GM12892 (cell line): ENCODE measurements around the gene PRKAG2.

Source experiments
- DNase-seq: peaks from one replicate; pipeline ENCODE4 v3.0.0; 2011; ENCODE audit not compliant: insufficient read length
- FAIRE-seq: peaks from 2 replicates; lab custom pipeline; 2011; peaks lifted over from hg19 to GRCh38; lab: Jason Lieb, UNC
- POLR2A ChIP-seq: IDR thresholded peaks from 2 replicates; pipeline ENCODE4 v1.6.1; 2011; ENCODE audit warnings: low read depth, low read length, control low read depth
- POLR2AphosphoS5 ChIP-seq: IDR thresholded peaks from 2 replicates; pipeline ENCODE4 v1.6.1; 2011; ENCODE audit warnings: low read depth, low read length, control low read depth
- TAF1 ChIP-seq: IDR thresholded peaks from 2 replicates; pipeline ENCODE4 v1.6.1; 2011; ENCODE audit warnings: low read depth, mild to moderate bottlenecking, control low read depth, low read length, borderline replicate concordance

The PRKAG2 gene

DNA sequence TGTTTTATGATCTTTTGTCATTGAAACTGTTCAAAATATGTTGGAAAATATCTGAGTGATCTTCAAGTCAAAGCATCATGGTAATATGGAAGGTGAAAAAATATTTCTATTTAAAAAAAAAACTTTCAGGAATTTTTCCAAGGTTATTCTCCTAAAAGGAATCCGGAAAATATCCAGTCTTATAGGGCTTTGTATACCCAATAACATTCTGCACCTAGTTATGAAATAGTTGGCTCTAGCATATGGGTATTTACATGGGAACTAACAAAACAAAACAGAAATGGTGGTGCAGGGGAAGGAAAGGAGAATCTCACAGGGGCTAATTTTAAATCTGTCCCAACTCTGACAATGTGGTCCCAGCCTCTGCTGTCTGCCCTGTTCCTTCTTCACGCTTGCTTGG is 190.1 kb downstream of the PRKAG2 start:
- FAIRE-seq (no peak), DNase-seq (no peak)
- TF ChIP-seq POLR2A (no peak), TAF1 (no peak), POLR2AphosphoS5 (no peak)

GRCh38 chr7:151686016-151686766 is 190.7 kb downstream of the PRKAG2 start:
- no peak for TF ChIP-seq TAF1
- no peak for TF ChIP-seq POLR2A
- no peak for TF ChIP-seq POLR2AphosphoS5
- FAIRE-seq (no peak), DNase-seq (no peak)

DNA sequence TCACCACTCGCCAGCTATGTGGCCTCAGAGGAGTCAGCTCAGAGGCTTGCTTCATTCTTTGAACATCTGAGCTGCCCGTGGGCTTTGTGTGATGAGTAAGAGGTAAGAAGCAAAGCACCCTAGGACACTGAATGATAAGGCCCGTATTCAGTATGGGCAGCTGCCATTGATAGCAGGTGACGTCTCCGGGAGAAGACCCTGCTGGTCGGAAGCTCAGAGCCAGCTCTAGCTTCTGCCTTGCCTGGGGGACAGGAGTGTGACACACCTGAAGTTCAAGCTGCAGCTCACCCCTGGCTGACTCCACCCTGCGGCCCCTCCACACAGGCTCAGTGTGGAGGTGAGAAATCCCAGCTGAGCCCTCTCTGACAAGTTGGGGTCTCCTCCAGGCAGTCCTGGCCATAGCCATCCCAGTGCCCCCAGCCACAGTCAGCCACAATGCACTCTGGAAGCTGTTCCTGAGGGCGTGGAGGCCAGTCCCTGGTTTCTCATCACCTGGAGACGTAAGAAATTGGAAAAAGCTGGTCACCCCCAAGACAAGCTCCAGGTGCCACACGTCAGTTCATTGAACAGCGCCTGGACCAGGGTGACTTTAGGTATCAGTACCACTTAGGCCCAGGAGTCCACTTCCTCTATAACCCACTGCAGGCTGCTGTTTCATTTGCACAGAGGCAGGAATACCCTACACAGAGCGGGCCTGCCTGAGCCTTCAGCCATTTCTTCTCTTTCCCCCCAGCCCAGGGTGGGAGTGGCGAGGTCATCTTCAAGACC is 192.3 kb downstream of the PRKAG2 start:
- DNase-seq = no peak
- no peak for FAIRE-seq
- no peak for TF ChIP-seq TAF1
- TF ChIP-seq POLR2A = no peak
- TF ChIP-seq POLR2AphosphoS5 = no peak

DNA sequence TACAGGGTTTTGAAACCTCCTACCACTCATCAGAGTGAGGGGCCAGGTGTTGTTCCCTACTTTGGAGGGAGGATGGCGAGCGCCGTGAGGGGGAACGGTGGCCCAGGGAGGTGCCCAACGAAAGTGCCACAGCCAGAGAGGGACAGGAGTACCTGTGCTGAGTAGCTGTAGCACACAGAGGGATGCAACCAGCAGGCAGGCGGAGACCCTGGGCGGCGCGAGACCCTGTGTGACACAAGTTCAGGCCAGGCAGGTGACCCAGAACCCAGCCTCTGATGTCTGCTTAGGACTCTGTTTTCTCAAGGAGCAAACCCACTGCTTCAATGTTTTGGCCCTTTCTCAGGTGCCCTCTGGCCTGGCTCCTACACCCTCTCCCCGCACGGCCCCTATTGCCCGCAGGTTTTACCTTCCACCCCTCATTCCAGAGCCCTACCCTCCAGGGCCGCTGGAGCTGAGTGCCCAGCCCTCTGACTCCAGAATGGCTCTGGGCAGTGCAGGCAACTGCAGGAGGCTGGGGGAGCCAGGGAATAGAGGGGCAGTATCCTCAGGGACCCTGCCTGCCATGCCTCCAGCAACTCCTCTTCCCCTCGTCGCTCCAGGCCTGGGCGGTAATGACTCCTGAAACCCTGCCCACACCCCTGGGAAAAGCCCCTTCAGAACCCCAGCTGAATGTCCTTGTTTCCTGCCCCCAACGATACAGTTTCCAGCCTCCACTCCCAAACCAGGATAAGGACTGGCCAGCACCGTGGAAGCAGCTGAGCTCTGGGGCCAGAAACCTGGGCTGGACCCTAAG is 193.1 kb downstream of the PRKAG2 start:
- DNase-seq = no peak
- FAIRE-seq = no peak
- TF ChIP-seq TAF1 (no peak), POLR2AphosphoS5 (no peak), POLR2A (no peak)

GRCh38 chr7:151682831-151683614 is 193.9 kb downstream of the PRKAG2 start:
- DNase-seq (no peak), FAIRE-seq (no peak)
- no peak for TF ChIP-seq TAF1
- TF ChIP-seq POLR2A = no peak
- no peak for TF ChIP-seq POLR2AphosphoS5

- FAIRE-seq = no peak
- no peak for TF ChIP-seq POLR2AphosphoS5
- TF ChIP-seq TAF1 = no peak
- TF ChIP-seq POLR2A = no peak
- no peak for DNase-seq
These were observed 195.2 kb downstream of the PRKAG2 start for GRCh38 chr7:151681726-151682125.

- TF ChIP-seq POLR2AphosphoS5 = no peak
- TF ChIP-seq POLR2A = no peak
- TF ChIP-seq TAF1 = no peak
- no peak for FAIRE-seq
- no peak for DNase-seq
These were observed 196.1 kb downstream of the PRKAG2 start for GRCh38 chr7:151680810-151681209.

- FAIRE-seq = no peak
- no peak for DNase-seq
- no peak for TF ChIP-seq POLR2AphosphoS5
- no peak for TF ChIP-seq POLR2A
- TF ChIP-seq TAF1 = no peak
These were observed 196.9 kb downstream of the PRKAG2 start for GRCh38 chr7:151679881-151680612.

DNA sequence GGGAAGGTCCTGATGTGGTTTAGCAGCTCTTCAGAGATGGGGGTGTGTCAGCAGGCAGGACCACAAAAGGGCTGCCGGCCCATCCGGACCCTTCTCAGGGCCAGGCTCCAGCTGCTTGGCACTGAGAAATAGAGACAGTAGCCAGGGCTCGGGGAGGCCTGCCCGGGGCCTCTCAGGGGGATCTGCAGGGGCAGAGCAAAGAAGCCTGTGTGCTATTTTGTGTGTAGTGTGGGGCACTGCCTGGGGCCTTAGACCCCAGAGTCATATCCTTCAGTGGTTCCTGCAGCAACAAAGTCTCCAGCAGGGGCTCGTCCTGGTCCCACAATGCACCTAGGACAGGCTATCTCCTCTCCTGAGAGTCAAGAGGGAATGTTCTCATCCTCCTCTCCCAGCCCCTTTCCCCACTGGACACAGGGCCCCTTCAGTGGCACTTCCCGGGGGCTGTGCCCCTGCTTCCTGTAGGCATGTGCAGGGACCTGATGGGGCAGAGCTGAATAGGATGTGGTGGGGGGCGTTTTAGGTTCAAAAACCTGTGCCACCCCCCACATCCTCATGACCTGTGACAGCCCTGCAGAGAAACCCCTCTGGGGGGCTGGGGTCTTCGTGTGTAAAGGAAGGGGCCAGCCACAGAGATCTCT is 197.7 kb downstream of the PRKAG2 start:
- no peak for TF ChIP-seq POLR2AphosphoS5
- TF ChIP-seq TAF1 = no peak
- no peak for TF ChIP-seq POLR2A
- DNase-seq (no peak), FAIRE-seq (no peak)
